ENCODE data around the gene NDUFB10. TPM values are rescaled to one million over a fixed set of nuclear protein-coding genes. Genes with fewer than 3 reads are reported as not detected.
A peak's percentile ranks its signal among the peaks of the same experiment; 100 is the strongest.
"Not testable (repeated sequence)": the region's sequence is repeated elsewhere in the genome, so short reads cannot be mapped to it uniquely, and the experiment has no call there.

NDUFB10 gene
- total RNA-seq, 2 donors from 2014 or later: 112 to 116 TPM

- intact Hi-C loops (cut with DNase I): loop anchor here (5.0 kb wide), 2 partner anchors 70 to 1355 kb away; no protein-coding TSS in a partner anchor
Measured at GRCh38 chr16:1922357-1922756, 37.0 kb upstream of the NDUFB10 start.

DNA sequence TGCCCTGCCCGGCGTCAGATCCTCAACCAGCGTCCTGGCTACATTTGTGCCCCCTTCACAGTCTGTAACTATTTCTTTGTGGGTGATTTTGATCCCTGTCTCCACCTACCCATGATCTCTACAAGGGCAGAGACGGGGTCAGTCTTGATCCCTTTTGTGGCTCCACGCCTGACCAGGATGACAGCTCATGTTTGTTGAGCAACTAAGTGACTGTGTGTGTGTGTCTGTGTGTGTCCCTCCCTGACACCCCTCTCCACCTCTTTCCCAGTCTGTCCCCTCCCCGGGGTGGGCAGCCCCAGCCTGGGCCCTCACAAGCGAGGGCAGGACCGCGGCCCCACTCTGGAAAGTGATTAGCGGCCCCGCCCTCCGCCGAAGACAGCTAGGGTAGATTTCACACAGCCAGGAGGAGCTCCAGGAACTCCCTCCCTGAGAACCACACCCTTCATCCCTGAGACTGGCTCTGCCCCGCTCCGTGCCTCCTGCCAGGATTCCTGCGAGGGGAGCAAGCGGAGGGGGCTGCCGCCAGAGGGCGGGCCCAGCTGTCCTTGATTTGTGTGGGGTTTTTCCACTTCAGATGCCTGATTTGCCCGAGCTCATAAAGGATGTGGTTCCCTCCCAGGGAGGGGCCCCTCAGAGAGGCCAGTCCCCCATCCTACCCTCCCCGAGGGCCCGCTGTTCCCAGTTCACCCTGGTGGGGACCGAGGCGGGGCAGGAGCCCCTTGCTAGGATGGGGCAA is 35.9 kb upstream of the NDUFB10 start:
- no peak for DNase-seq (ENCODE audit: low spot score)
- intact Hi-C loops (cut with DNase I): loop anchor here (5.0 kb wide), 2 partner anchors 71 to 1354 kb away; no protein-coding TSS in a partner anchor

More at GRCh38 chr16:1922357-1922756, 37.0 kb upstream of the NDUFB10 start:
- no peak for DNase-seq (ENCODE audit: low spot score)

DNA sequence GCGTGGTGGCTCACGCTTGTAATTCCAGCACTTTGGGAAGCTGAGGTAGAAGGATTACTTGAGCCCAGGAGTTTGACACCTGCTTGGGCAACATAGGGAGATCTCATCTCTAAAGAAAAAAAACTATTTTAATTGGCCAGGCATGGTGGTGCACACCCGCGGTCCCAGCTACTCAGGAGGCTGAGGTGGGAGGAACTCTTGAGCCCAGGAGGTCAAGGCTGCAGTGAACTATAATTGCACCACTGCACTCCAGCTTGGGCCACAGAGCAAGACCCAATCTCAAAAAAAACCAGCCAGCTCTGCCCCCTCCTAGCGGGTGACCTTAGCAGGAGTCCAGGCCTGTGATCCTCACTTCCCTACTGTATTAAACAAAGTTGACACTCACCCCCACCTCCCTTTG is 35.2 kb upstream of the NDUFB10 start:
- intact Hi-C loops (cut with DNase I): loop anchor here (5.0 kb wide), 2 partner anchors 72 to 1353 kb away; no protein-coding TSS in a partner anchor
- no peak for DNase-seq (ENCODE audit: low spot score)

DNA sequence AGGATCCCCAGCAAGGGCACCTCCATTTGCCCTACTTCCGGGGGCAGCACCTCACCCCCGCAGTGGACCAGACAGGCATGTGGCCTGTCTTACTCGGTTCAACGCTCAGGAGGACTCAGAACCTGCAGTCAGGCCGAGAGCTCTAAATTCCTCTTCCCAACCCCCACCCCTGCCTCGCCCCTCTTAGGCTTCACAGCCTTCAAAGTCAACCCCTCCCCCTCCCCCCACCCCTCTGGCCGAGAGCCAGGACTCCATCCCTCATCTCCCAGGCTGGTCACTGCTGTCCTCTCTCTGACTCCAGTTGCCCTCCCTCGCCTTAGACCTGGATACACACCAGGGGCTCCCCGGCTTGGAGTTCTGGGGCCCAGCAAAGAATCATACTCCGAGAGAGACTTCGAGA is 33.1 kb upstream of the NDUFB10 start:
- DNase-seq (ENCODE audit: low spot score): no peak
- intact Hi-C loops (cut with DNase I): no loop called here

GRCh38 chr16:1929105-1929504 is 30.2 kb upstream of the NDUFB10 start:
- intact Hi-C loops (cut with DNase I): loop anchor here in 1 of 2 donors (2.0 kb wide), 1 partner anchor 64 kb away; no protein-coding TSS in a partner anchor
- no peak for DNase-seq (ENCODE audit: low spot score)

GRCh38 chr16:1929578-1930337 is 29.6 kb upstream of the NDUFB10 start:
- intact Hi-C loops (cut with DNase I): loop anchor here (2.0 to 5.0 kb wide), 2 partner anchors 65 to 67 kb away; no protein-coding TSS in a partner anchor
- peak; percentile 97 for DNase-seq (ENCODE audit: low spot score)

DNA sequence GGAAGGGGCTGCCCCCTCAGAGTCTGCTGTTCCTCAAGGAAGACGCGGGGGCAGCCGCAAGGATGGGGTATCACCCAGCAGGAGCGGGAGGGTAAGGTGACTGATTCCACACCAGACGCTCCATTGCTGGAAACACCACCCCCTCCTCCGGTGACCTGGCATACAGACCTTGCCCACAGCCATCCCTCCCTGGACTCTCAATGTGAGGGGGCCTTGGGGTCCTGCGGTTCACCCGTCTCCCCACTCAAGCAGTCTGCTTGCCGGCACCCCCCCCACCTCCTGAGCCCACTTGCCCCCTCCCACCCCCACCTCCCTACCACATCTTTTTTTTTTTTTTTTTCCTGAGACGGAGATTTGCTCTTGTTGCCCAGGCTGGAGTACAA is 29.0 kb upstream of the NDUFB10 start:
- DNase-seq (ENCODE audit: low spot score): no peak
- intact Hi-C loops (cut with DNase I): loop anchor here in 1 of 2 donors (5.0 kb wide), 1 partner anchor 68 kb away; no protein-coding TSS in a partner anchor

- DNase-seq (ENCODE audit: low spot score): no peak
- intact Hi-C loops (cut with DNase I): loop anchor here in 1 of 2 donors (5.0 kb wide), 1 partner anchor 70 kb away; no protein-coding TSS in a partner anchor
Measured at GRCh38 chr16:1932050-1933028, 27.0 kb upstream of the NDUFB10 start.

DNA sequence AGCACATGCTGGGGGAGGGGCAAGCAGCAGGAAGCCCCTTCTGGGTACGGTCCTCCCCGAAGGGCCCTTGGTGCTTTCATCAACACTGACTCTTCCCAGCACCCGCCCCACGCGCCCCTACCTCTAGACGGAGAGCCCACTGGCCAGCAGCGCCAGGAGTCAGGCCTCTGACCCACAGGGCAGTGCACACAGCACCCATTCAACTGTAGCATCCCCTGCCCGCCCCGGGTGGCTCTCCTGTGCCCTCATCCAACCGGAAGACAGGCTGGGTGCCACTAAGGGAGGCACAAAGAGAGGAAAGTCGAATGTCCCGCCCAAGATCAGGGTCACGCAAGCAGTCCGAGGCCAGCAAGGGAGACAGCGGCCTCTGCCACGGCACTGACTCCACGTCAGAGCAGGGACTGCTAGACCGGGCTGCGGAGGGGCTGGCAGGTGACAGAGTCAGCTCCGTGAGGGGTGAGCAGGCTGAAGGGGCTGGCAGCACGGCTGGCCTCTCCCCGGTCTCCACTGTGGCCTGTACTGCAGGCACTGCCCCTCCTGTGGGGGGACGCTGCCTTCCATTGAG is 26.2 kb upstream of the NDUFB10 start:
- DNase-seq (ENCODE audit: low spot score): no peak
- intact Hi-C loops (cut with DNase I): loop anchor here in 1 of 2 donors (5.0 kb wide), 1 partner anchor 71 kb away; no protein-coding TSS in a partner anchor

- DNase-seq (ENCODE audit: low spot score): no peak
- intact Hi-C loops (cut with DNase I): no loop called here
Measured at GRCh38 chr16:1936945-1937479, 22.3 kb upstream of the NDUFB10 start.

- intact Hi-C loops (cut with DNase I): no loop called here
- DNase-seq (ENCODE audit: low spot score): no peak
Measured at GRCh38 chr16:1938316-1938715, 21.0 kb upstream of the NDUFB10 start.

- no peak for DNase-seq (ENCODE audit: low spot score)
- intact Hi-C loops (cut with DNase I): no loop called here
Measured at GRCh38 chr16:1938910-1939309, 20.4 kb upstream of the NDUFB10 start.

DNA sequence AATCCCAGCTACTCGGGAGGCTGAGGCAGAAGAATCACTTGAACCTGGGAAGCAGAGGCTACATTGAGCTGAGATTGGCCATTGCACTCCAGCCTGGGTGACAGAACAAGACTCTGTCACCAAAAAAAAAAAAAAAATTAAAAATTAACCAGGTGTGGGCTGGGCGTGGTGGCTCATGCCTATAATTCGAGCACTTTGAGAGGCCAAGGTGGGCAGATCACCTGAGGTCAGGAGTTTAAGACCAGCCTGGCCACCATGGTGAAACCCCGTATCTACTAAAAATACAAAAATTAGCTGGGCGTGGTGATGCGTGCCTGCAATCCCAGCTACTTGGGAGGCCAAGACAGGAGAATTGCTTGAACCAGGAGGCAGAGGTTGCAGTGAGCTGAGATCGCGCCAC is 19.5 kb upstream of the NDUFB10 start:
- intact Hi-C loops (cut with DNase I); DNase-seq (ENCODE audit: low spot score): not testable (repeated sequence)

DNA sequence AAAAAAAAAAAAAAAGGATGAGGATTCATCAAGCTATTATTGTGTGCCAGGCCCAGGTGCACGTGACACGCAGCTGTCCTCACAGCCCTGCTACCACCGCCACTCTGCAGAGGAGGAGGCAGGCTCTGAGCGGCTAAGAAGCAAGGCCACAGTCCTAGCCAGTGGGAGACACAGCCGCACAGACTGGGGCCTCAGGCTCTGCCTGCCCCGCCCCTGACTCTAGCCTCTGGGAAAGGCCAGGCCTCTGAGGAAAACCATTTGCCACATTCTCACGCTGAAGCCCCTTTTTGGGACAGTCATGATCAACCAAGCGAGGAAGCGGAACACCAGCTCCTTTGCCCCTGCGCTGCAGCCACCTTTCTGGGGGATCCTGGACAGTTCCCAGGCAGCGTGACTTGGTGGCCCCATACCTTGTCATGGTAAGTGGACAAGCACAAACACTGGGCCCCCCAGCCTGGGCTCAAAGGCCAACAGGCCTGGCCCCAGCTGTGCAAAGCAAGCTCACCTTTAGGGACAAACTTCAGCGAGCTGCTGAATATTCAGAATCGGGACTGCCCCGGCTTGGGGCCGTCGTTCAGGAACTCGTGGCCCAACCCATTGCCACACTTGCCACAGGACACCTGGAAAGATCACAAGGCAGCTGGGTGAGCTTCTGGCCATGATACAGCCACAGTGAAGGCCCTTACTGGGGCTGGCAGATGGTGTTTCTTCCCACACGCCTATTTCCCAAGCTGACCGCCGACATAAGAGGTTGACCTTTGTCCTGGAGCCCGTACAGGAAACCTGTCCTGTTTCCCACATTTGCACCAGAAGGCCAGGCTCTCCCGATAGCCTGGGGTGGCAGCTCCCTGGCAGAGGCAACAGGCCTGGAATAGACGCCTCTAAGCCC is 18.8 kb upstream of the NDUFB10 start:
- no peak for DNase-seq (ENCODE audit: low spot score)
- intact Hi-C loops (cut with DNase I): no loop called here

DNA sequence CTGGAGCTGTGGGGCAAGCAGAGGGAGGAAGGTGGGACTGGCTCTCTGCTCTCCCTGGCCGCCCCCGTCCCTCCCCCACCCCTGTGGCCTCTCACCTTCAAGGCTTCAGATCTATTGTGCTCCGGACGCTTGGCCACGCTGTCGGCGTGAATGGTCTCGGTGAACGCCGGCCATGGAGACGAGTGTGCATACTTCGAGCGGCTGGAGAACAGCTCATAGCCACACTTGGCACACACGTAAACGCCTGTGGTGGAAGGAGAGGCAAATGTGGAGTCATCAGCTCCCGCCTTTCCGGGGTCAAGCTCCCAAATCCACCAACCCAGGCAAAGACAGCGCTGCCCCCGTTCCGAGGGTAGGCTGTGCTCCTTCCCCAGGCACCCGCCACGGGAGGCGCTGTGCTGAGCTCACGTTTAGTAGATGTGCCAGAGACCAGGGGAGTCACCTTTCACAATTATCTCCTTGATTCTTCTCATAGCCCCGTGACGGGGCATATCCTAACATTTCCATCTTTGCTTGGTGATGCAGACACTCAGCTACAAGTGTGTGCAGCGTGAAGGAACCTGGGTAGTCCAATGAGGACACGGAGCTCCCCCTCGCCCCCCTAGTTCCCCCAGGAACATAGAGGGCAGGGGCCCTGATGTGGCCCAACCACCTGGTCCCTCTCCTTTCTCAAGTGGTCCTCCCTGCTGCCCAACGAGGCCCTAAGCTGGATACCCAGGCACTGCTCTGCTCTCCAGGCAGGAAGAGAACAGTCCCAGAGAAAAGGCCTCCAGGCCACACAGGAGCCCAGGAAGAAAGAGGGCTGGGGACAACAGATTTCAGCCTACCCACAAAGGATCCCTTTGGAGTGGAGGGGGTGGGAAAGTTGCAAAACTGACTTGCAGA is 17.9 kb upstream of the NDUFB10 start:
- intact Hi-C loops (cut with DNase I): no loop called here
- no peak for DNase-seq (ENCODE audit: low spot score)

DNA sequence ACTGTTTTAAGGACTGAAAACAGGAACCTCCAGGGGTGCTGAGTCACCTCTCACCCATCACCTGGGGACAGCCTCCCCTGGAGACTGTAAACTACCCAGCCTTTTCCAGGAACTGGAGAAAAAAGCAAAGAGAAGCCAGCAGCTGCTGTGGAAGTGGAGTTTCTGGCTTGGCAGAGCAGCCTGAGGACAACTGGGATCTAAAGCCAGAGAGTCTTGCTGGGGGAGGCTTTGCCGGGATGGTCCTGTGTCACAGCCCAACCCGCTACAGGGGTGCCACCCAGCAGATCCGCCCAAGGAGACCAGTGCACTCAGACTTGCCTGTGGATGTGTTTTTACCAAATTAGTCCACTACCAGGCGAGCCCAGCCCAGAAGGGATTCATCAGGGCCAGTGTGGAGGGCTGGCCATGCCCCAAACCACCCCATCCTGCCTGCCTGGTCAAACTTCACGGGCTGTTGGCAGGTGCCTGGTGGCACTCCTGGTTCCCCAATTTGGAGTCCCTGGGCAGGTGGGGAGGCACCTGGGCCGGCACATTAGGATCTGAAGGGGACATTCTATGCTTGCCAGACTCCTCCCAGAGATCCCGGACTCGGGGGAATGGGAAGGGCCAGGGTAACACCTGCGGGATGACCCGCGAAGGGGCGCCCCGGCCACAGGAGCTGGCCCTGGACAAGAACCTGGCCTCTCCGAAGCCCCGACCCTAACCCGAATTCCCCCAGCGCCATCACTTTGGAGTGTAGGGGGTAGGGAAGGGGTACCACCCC is 17.1 kb upstream of the NDUFB10 start:
- no peak for DNase-seq (ENCODE audit: low spot score)

More for the DNA sequence above, 17.1 kb upstream of the NDUFB10 start:
- intact Hi-C loops (cut with DNase I): no loop called here

Measured in posterior vena cava (tissue), 2 donors.